A673 (cell line): ENCODE results near the gene PIK3C2B.

Experiments
- EZH2 ChIP-seq: fragments of 200-600 bp; sonication (generic); IDR thresholded peaks from 2 replicates; pipeline ENCODE4 v1.6.1; 2017; ENCODE audit warnings: borderline replicate concordance, low read depth, mild to moderate bottlenecking, mixed read lengths, antibody characterized with exemption, low read length; ENCODE audit not compliant: poor library complexity, severe bottlenecking
- TF ChIP-seq, protein P1 (sequence below): fragments of 300-800, 200-600 bp; sonication (generic); conservative IDR thresholded peaks from 2 replicates; pipeline ENCODE4 v1.5.1; 2017; ENCODE audit warnings: low read depth, mild to moderate bottlenecking, antibody characterized with exemption, low read length, moderate library complexity, mixed read lengths

DNA sequence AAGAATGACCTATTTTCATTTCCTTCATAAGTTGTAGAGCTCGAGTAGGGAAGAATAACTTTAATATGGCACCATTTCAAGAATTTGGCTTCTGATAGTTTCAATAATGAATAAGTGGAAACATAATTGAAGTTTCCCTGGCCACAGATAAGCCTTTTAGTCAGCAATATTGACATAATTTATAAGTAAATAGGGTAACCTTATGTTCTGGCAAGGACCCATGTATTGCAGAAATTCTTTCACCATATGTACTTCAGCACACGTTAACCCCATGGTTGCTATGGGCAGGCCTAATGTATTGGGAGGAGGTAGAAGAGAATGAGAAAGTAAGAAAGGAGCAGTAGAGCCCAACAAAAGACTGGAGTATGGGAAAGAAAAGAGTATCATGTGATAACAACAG is 47.0 kb upstream of the PIK3C2B start:
- no peak for TF ChIP-seq EZH2
- TF ChIP-seq, protein P1, sequence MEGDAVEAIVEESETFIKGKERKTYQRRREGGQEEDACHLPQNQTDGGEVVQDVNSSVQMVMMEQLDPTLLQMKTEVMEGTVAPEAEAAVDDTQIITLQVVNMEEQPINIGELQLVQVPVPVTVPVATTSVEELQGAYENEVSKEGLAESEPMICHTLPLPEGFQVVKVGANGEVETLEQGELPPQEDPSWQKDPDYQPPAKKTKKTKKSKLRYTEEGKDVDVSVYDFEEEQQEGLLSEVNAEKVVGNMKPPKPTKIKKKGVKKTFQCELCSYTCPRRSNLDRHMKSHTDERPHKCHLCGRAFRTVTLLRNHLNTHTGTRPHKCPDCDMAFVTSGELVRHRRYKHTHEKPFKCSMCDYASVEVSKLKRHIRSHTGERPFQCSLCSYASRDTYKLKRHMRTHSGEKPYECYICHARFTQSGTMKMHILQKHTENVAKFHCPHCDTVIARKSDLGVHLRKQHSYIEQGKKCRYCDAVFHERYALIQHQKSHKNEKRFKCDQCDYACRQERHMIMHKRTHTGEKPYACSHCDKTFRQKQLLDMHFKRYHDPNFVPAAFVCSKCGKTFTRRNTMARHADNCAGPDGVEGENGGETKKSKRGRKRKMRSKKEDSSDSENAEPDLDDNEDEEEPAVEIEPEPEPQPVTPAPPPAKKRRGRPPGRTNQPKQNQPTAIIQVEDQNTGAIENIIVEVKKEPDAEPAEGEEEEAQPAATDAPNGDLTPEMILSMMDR = no peak
